ENCODE results near the gene STARD5. TPM values are rescaled to one million over a fixed set of nuclear protein-coding genes. Genes with fewer than 3 reads are reported as not detected.

Gene STARD5
- total and polyA plus RNA-seq, 11 donors = 0.49 to 3.7 (median 1.4) TPM

- DNase-seq = no peak
- Histone ChIP-seq H3K4me3 (peak overlapping the region in 1 of 12 donors; percentile 65), H3K4me1 (peaks cover 0 to 84% (median 10%) of the 10 kb centered on the region in 12 donors), H3K9me3 (no peaks in the 10 kb centered on the region), H3K36me3 (peaks cover 0 to 77% (median 42%) of the 10 kb centered on the region in 9 donors), H3K27me3 (no peaks in the 10 kb centered on the region), H3K27ac (peak overlapping the region in 2 of 12 donors; percentile 42 to 82)
- intact Hi-C loops (cut with DNase I) = no loop called here
- 93 to 96% (median 94%) methylated on average over 4 of the region's 4 CpGs for WGBS, 4 donors
- TF ChIP-seq CTCF (IDR thresholded peaks at IDR 0.05) (no peak), POLR2A (IDR thresholded peaks at IDR 0.05) (no peak)
- no peak for ATAC-seq
Observed at GRCh38 chr15:81301385-81301784, 22.6 kb downstream of the STARD5 start.

- H3K4me1 ChIP-seq = peaks cover 0 to 92% (median 21%) of the 10 kb centered on the region in 12 donors
- H3K9me3 ChIP-seq = no peaks in the 10 kb centered on the region
- WGBS, 4 donors = 82 to 91% (median 87%) methylated on average over 8 to 14 of the region's 14 CpGs
- ATAC-seq (no peak), DNase-seq (no peak)
- H3K4me3 ChIP-seq = peak overlapping the region in 6 of 12 donors; percentile 4 to 65 (median 20)
- peak overlapping the region in 3 of 12 donors; percentile 9 to 93 (median 14) for H3K27ac ChIP-seq
- H3K27me3 ChIP-seq = no peaks in the 10 kb centered on the region
- H3K36me3 ChIP-seq = peaks cover 0 to 61% (median 31%) of the 10 kb centered on the region in 9 donors
- intact Hi-C loops (cut with DNase I) = no loop called here
- TF ChIP-seq POLR2A (IDR thresholded peaks at IDR 0.05) (no peak), CTCF (IDR thresholded peaks at IDR 0.05) (no peak)
Observed at GRCh38 chr15:81299630-81300273, 24.2 kb downstream of the STARD5 start.

GRCh38 chr15:81299156-81299555 lies 24.8 kb downstream of the STARD5 start:
- Histone ChIP-seq H3K27me3 (no peaks in the 10 kb centered on the region), H3K36me3 (peaks cover 0 to 57% (median 26%) of the 10 kb centered on the region in 9 donors), H3K4me1 (peaks cover 0 to 92% (median 20%) of the 10 kb centered on the region in 12 donors), H3K9me3 (no peaks in the 10 kb centered on the region), H3K4me3 (peak overlapping the region in 6 of 12 donors; percentile 9 to 65 (median 40)), H3K27ac (peak overlapping the region in 2 of 12 donors; percentile 14 to 93)
- WGBS, 4 donors = 87 to 94% (median 91%) methylated on average over 3 of the region's 3 CpGs
- no peak for ATAC-seq
- no peak for TF ChIP-seq POLR2A (IDR thresholded peaks at IDR 0.05)
- TF ChIP-seq CTCF (IDR thresholded peaks at IDR 0.05) = no peak
- intact Hi-C loops (cut with DNase I) = no loop called here
- DNase-seq = no peak

- H3K4me3 ChIP-seq = peak overlapping the region in 6 of 12 donors; percentile 30 to 65 (median 47)
- 79 to 88% (median 84%) methylated on average over 6 of the region's 6 CpGs for WGBS, 4 donors
- TF ChIP-seq POLR2A (IDR thresholded peaks at IDR 0.05) (no peak), CTCF (IDR thresholded peaks at IDR 0.05) (no peak)
- intact Hi-C loops (cut with DNase I) = no loop called here
- H3K4me1 ChIP-seq = peaks cover 0 to 92% (median 18%) of the 10 kb centered on the region in 12 donors
- H3K36me3 ChIP-seq = peaks cover 0 to 53% (median 21%) of the 10 kb centered on the region in 9 donors
- no peaks in the 10 kb centered on the region for H3K27me3 ChIP-seq
- peak overlapping the region in 1 of 12 donors; percentile 93 for H3K27ac ChIP-seq
- no peaks in the 10 kb centered on the region for H3K9me3 ChIP-seq
- ATAC-seq (no peak), DNase-seq (no peak)
Observed at GRCh38 chr15:81298611-81299010, 25.3 kb downstream of the STARD5 start.

All from heart left ventricle (tissue), 16 donors.